ENCODE results near the gene LPCAT2.

Gene LPCAT2

GRCh38 chr16:55503726-55504550 lies 4.9 kb upstream of the LPCAT2 start:
- no peak for DNase-seq

GRCh38 chr16:55505333-55506015 lies 3.4 kb upstream of the LPCAT2 start:
- no peak for DNase-seq

GRCh38 chr16:55506083-55506482 lies 2.8 kb upstream of the LPCAT2 start:
- DNase-seq: no peak

- DNase-seq: no peak
These were observed 2.2 kb upstream of the LPCAT2 start for GRCh38 chr16:55506708-55507107.

GRCh38 chr16:55508271-55508921 lies 476 bp upstream of the LPCAT2 start:
- no peak for DNase-seq

- no peak for DNase-seq
These were observed 1.4 kb downstream of the LPCAT2 start for GRCh38 chr16:55510185-55510805.

- DNase-seq: no peak
These were observed 4.1 kb downstream of the LPCAT2 start for GRCh38 chr16:55512941-55513340.

GRCh38 chr16:55513616-55514015 lies 4.7 kb downstream of the LPCAT2 start:
- DNase-seq: no peak

GRCh38 chr16:55515111-55515510 lies 6.2 kb downstream of the LPCAT2 start:
- no peak for DNase-seq

GRCh38 chr16:55521792-55522191 lies 12.9 kb downstream of the LPCAT2 start:
- DNase-seq: no peak

- no peak for DNase-seq
These were observed 17.6 kb downstream of the LPCAT2 start for GRCh38 chr16:55526441-55526840.

GRCh38 chr16:55527885-55528284 lies 19.0 kb downstream of the LPCAT2 start:
- no peak for DNase-seq

- no peak for DNase-seq
These were observed 20.1 kb downstream of the LPCAT2 start for GRCh38 chr16:55529018-55529417.

GRCh38 chr16:55530316-55530856 lies 21.5 kb downstream of the LPCAT2 start:
- no peak for DNase-seq

GRCh38 chr16:55532227-55532626 lies 23.4 kb downstream of the LPCAT2 start:
- DNase-seq: no peak

- DNase-seq: no peak
These were observed 25.9 kb downstream of the LPCAT2 start for GRCh38 chr16:55534756-55535155.

- no peak for DNase-seq
These were observed 30.2 kb downstream of the LPCAT2 start for GRCh38 chr16:55539049-55539448.

GRCh38 chr16:55539488-55539887 lies 30.6 kb downstream of the LPCAT2 start:
- DNase-seq: no peak

GRCh38 chr16:55540221-55540620 lies 31.3 kb downstream of the LPCAT2 start:
- no peak for DNase-seq

GRCh38 chr16:55542459-55543082 lies 33.7 kb downstream of the LPCAT2 start:
- no peak for DNase-seq

- DNase-seq: no peak
These were observed 34.6 kb downstream of the LPCAT2 start for GRCh38 chr16:55543472-55543871.

- no peak for DNase-seq
These were observed 43.7 kb downstream of the LPCAT2 start for GRCh38 chr16:55552621-55553020.

- no peak for DNase-seq
These were observed 46.6 kb downstream of the LPCAT2 start for GRCh38 chr16:55555436-55555835.

Measured in stimulated activated naive CD4-positive, alpha-beta T cell (primary cell).